ENCODE data around the gene GSTM2.
A peak's percentile ranks its signal among the peaks of the same experiment; 100 is the strongest.

Gene GSTM2

DNA sequence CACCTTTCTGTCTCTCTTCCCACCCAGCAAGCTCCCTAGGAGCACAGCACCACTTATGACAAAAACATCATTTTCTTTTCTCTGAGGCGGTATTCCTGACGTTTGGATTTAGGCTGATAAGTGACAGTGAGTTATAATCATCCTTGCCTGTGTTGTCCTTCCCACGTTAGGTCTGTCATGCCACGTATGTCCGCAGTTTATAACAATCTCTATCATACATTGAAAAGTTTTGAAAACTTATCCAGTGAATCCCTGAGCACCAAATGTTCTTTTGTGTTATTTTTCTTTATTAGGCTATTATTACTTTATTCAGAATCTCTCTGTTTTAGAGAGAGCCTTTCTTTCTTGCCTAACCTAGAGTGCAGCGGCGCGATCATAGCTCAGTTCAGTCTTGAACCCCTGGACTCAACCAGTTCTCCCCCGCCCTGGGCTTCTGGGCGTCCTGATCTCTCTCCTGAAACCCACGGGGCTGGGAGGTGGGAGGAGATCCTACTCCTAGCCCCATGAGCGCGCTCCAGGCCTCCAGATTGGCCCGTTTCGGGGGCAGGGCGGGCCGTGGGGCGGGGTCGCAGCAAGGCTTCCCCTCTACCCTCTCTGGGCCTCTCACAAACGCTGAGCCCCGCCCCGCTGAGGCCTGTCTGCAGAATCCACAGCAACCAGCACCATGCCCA, at the start of gene GSTM2:
Gene GSTM2, plus strand, starts transcription at position 606 of the 671 bp plus-strand sequence. Its CDS starts 59 bp downstream, at position 665.
- DNase-seq (ENCODE audit: low read depth in 3 of 3), result peak; percentile 70 to 91 (median 78)

GRCh38 chr1:109618661-109619575, 48.9 kb upstream of the GSTM2 start:
- no peak for DNase-seq (ENCODE audit: low read depth in 3 of 3)

DNA sequence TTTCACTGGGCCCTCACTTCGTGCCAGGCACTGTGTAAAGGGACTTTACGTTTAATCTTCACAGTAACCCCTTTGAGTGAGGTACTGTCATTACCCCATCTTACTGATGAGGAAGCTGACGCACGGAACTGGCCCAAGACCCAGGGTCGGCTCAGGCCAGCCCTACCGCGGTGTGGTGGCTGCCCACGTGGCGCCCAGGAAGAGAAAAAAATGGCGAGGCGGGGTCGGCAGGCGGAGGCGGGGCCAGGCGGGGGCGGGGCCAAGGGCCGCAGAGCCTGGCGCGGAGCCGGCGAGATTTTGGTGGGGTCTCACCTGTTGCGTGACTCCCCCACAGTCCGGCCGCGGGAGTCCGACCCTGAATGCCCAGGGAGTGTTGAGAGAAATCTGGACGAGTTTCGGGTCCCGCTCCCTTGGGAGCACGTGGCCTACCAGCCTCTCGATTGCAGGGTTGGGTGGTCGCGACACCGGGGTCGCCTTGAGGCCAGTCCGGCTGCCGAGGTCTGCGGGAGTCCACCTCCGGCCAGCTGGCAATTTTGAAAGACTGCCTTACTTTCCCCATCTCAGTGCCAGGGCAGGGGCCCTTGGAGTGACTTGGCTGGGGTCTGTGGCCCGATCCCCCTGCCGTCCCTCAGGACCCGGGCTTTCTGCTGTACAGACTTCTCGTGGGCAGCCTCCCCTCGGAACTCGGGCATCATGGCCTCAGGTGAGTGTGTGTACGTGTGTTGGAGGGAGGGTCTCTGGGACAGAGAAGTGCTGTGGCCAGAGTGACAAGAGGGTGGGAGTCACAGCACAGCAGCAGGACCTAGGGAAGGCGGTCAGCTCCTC, 48.1 kb upstream of the GSTM2 start, which contains the start of the genes AMPD2 and GNAT2:
Gene AMPD2, plus strand, starts transcription at position 262 of the 825 bp plus-strand sequence. CDS start 1,339 bp downstream, outside the sequence.
Gene GNAT2, minus strand, starts transcription at position 41 of the 825 bp plus-strand sequence. CDS start 6,746 bp downstream, outside the sequence.
- peak; percentile 51 to 74 (median 61) for DNase-seq (ENCODE audit: low read depth in 3 of 3)

DNA sequence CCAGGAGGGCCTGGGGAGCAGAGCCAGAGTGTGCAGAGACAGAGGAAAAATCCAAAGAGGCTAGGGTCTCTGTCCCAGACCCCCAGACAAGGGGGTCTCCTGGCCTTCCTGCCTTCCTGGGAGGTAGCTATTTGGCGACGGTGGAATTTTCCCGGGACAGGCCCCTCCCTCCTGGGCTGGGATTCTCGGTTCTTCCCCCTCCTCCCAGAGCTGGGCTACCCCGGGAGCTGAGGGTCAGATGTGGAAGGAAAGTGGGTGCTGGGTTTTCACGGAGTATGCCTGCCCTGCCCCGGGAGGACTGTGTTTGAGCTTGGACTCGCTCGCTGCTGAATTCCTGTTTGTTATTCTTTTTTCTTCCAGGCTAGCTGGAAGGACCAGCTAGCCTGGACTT, 47.5 kb upstream of the GSTM2 start:
- no peak for DNase-seq (ENCODE audit: low read depth in 3 of 3)

GRCh38 chr1:109620841-109621286, 47.0 kb upstream of the GSTM2 start:
- DNase-seq (ENCODE audit: low read depth in 3 of 3), result peak; percentile 93 to 98 (median 94)

- no peak for DNase-seq (ENCODE audit: low read depth in 3 of 3)
Measured at GRCh38 chr1:109621379-109622136, 46.3 kb upstream of the GSTM2 start.

GRCh38 chr1:109622137-109622892, 45.5 kb upstream of the GSTM2 start:
- no peak for DNase-seq (ENCODE audit: low read depth in 3 of 3)

- DNase-seq (ENCODE audit: low read depth in 3 of 3), result no peak
Measured at GRCh38 chr1:109622895-109623294, 45.0 kb upstream of the GSTM2 start.

DNA sequence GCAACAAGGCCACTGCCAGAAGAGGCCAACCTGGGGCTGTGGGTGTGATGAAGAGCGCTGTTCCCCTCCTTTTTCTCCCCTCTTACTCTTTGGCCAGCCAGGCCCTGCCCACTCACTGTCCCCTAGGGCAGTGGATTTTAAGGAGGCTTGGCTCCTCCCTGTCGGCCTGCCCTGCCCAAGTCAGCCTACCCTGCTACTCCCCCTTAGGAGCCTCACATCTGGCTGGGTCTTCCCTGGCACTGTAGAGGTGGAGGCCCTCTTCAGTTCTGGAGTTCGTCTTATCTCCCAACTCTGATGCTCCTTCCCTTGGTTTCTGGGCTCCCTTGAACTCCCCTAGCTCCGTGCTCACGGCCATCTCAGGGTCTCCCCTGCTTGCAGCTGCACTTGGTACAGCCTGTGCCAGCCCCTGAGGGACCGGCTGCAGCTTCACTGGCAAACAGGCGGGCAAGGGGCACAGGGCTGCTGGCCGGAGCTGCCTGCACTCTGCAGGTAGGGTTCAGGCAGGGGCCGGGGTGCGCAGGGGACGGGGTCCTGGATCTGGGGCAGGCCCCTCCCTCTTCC, 44.2 kb upstream of the GSTM2 start:
- no peak for DNase-seq (ENCODE audit: low read depth in 3 of 3)

- no peak for DNase-seq (ENCODE audit: low read depth in 3 of 3)
Measured at GRCh38 chr1:109624201-109625010, 43.5 kb upstream of the GSTM2 start.

DNA sequence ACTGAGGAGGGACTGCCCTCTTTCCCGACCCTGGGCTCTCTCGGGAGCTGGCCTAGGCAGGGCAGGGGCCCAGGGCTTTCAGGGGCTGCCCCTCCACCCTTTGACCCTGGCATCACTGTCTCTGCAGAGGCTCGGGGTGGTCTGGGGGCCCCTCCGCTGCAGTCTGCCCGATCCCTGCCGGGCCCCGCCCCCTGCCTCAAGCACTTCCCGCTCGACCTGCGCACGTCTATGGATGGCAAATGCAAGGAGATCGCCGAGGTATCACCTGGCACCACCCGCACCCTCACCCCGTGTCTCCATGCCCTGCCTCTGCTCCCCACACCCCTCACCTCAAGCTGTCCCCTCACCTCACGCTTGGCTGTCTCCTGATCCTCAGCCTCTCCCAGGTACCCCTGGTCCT, 42.7 kb upstream of the GSTM2 start:
- no peak for DNase-seq (ENCODE audit: low read depth in 3 of 3)

GRCh38 chr1:109625601-109626560, 42.0 kb upstream of the GSTM2 start:
- DNase-seq (ENCODE audit: low read depth in 3 of 3), result no peak

DNA sequence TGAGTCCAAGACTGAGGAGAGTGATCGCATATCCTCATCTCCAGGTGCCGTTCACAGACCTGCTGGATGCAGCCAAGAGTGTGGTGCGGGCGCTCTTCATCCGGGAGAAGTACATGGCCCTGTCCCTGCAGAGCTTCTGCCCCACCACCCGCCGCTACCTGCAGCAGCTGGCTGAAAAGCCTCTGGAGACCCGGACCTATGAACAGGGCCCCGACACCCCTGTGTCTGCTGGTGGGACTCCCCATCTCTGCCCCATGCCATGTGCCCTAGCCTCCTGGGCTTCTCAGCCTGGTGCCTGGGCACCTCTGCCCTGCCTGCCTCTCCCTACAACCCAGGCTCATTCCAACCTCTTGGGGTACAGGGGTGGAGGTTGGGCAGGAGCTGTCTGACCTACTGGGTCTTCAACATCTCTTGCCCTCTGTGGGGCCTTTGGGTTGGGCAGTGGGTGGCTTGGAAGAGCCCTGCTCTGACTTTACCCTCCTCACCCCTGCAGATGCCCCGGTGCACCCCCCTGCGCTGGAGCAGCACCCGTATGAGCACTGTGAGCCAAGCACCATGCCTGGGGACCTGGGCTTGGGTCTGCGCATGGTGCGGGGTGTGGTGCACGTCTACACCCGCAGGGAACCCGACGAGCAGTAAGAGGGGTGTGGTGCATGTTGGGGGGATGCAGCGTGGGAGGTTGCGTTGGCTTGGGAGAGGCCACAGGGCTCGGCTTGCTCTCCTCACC, 41.0 kb upstream of the GSTM2 start:
- DNase-seq (ENCODE audit: low read depth in 3 of 3), result no peak

DNA sequence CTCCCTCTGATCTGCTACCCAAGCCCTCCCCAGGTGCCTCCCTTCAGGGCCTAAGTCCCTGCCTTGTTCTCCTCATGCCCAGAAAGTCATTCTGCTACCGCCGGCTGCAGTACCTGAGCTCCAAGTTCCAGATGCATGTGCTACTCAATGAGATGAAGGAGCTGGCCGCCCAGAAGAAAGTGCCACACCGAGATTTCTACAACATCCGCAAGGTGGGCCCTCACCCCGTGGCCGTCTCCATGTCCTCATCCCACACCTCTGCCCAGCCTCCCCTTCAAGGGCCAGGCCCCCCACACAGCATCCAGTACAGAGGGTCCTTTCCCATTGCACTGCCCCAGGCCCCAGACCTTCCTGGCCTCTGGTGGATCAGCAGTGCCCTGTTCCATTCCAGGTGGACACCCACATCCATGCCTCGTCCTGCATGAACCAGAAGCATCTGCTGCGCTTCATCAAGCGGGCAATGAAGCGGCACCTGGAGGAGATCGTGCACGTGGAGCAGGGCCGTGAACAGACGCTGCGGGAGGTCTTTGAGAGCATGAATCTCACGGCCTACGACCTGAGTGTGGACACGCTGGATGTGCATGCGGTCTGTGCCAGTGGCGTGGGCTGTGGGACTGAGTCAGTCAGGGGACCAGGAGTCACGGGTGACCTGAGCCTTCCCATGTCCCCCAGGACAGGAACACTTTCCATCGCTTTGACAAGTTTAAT, 40.0 kb upstream of the GSTM2 start:
- DNase-seq (ENCODE audit: low read depth in 3 of 3), result no peak

DNA sequence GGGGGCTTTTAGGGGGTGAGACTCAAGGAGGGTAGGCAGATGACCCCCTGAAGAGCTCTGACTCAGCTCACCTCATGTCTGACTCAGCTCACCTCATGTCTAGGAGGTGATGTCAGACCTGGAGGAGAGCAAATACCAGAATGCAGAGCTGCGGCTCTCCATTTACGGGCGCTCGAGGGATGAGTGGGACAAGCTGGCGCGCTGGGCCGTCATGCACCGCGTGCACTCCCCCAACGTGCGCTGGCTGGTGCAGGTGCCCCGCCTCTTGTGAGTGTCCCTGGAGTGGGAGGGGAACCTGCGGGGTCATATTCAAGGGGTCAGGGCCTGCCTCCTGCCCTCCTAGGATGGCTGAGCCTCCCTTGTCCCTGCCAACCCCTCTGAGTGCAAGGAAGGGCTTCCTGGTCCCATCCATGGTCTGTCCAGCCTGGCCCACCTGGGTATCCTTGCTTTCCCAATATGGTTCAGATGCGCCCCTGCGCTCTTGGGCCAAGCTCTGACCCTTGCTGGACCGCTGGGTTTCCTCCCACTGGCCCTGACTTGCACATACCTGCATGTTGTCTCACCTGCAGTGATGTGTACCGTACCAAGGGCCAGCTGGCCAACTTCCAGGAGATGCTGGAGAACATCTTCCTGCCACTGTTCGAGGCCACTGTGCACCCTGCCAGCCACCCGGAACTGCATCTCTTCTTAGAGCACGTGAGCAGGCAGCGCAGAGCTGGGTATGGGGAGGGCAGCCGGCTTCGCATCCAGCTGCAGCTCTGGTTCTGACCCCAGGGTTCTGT, 39.1 kb upstream of the GSTM2 start:
- DNase-seq (ENCODE audit: low read depth in 3 of 3), result no peak

Data from stimulated activated CD4-positive, alpha-beta T cell treated with anti-CD3 and anti-CD28 coated beads, TNF-alpha, amount 100 ng/mL, for 48 hours (primary cell).